WI38 (cell line): ENCODE measurements around the gene RPL36AL.

Experiments
- H3K4me3 ChIP-seq: 2 replicates; pipeline ENCODE4 v1.5.1; 2011; ENCODE audit warnings: low read depth, mild to moderate bottlenecking, control low read depth, low read length
- CTCF ChIP-seq: IDR thresholded peaks from 2 replicates; pipeline ENCODE4 v1.5.1; 2012; ENCODE audit warnings: low read depth, mild to moderate bottlenecking, control low read depth, low read length

RPL36AL gene

GRCh38 chr14:49593016-49593415, 27.4 kb downstream of the RPL36AL start:
- no peak for TF ChIP-seq CTCF
- H3K4me3 ChIP-seq = no peak overlapping the region

GRCh38 chr14:49589387-49589786, 31.0 kb downstream of the RPL36AL start:
- no peak overlapping the region for H3K4me3 ChIP-seq
- no peak for TF ChIP-seq CTCF

- TF ChIP-seq CTCF = peak; percentile 42; the same call in 1 of the 2 replicates
- H3K4me3 ChIP-seq = peak overlapping the region; percentile 34
These were observed 33.6 kb downstream of the RPL36AL start for GRCh38 chr14:49586673-49587460.

- H3K4me3 ChIP-seq = peak within 1 kb of the TSS; percentile 77
- no peak for TF ChIP-seq CTCF
These were observed 34.4 kb downstream of the RPL36AL start, which contains the start of gene RPS29 for GRCh38 chr14:49585803-49586672. Gene RPS29 (minus strand): TSS chr14:49586380. CDS start chr14:49586346, 34 bp downstream.

- peak overlapping the region; percentile 77 for H3K4me3 ChIP-seq
These were observed 35.3 kb downstream of the RPL36AL start for GRCh38 chr14:49584981-49585640.

GRCh38 chr14:49584058-49584457, 36.4 kb downstream of the RPL36AL start:
- TF ChIP-seq CTCF = no peak
- H3K4me3 ChIP-seq = peak overlapping the region; percentile 77

- TF ChIP-seq CTCF = no peak
- H3K4me3 ChIP-seq = peak overlapping the region; percentile 77
These were observed 36.8 kb downstream of the RPL36AL start for GRCh38 chr14:49583629-49584028.
